ENCODE measurements around the gene ZCCHC7.
A peak's percentile ranks its signal among the peaks of the same experiment; 100 is the strongest.

Gene ZCCHC7

DNA sequence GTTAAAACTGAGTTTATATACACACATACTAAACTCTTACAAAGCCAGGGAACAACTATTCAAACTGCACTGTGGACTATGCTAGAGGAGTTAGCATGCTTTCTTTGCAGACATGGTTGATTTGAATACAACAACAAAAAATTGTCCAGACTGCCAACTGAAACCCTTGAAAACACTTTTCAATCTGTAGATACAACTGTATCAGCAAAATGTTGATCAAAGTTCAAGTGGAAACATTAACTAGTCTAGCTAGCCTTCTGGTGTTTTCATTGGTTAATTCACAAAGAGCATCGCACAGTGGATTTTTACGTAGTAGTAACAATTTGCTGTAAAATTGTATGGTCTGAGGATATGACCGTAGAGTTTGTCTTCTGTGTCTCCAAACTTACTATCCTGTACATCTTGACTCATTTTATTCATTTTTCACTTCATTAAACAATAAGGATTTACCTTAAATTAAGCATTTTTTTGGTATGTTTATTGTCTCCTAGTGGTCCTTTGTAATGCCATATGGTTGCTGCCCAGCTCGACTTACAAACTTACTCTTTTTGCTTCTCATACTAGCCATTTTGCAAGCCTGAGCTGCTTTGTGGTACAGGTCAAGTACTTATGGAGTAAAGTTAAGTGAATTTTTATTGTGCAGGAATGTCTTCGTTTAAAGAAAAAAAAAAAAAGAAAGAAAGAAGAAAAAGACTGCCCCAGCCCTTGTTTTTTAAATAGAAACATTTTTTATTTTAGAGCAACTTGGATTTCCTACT, 123.4 kb downstream of the ZCCHC7 start:
- H3K79me1 ChIP-seq (ENCODE audit: low read length): no peaks in the 10 kb centered on the region
- H2AK5ac ChIP-seq (ENCODE audit: low read length): no peak overlapping the region
- no peaks in the 10 kb centered on the region for H3K4me1 ChIP-seq (ENCODE audit: control insufficient read depth in 1 of 2, insufficient read depth in 2 of 2, low read length in 2 of 2)
- no peak overlapping the region for H2BK12ac ChIP-seq (ENCODE audit: low read length)
- no peaks in the 10 kb centered on the region for H3K36me3 ChIP-seq (ENCODE audit: control insufficient read depth in 1 of 2, insufficient read depth in 2 of 2, low read length in 2 of 2)
- no peaks in the 10 kb centered on the region for H3K79me2 ChIP-seq (ENCODE audit: control insufficient read depth, insufficient read depth, low read length, poor library complexity)
- no peaks in the 10 kb centered on the region for H3K27me3 ChIP-seq (ENCODE audit: insufficient read depth, low read length)
- H3K4me2 ChIP-seq (ENCODE audit: low read length): no peak overlapping the region
- DNase-seq: no peak
- H3K9ac ChIP-seq (ENCODE audit: low read length): no peak overlapping the region
- H3K14ac ChIP-seq (ENCODE audit: low read length): no peak overlapping the region
- H4K91ac ChIP-seq (ENCODE audit: low read depth, low read length): no peak overlapping the region
- no peak overlapping the region for H3K4ac ChIP-seq (ENCODE audit: low read depth, low read length)
- no peak overlapping the region for H3K4me3 ChIP-seq (ENCODE audit: low read depth, low read length)
- H3K23ac ChIP-seq (ENCODE audit: low read length): no peak overlapping the region
- WGBS (ENCODE audit: extremely low coverage, insufficient coverage, insufficient read length): no CpG with 5 or more reads among the region's 5 CpGs
- H4K8ac ChIP-seq (ENCODE audit: low read depth, low read length): no peak overlapping the region
- H3K27ac ChIP-seq (ENCODE audit: low read depth, low read length): no peak overlapping the region
- no peak overlapping the region for H2BK5ac ChIP-seq (ENCODE audit: low read depth, low read length, poor library complexity)
- H3K9me3 ChIP-seq (ENCODE audit: insufficient read depth, low read depth, low read length): no peaks in the 10 kb centered on the region
- no peak overlapping the region for H2BK120ac ChIP-seq (ENCODE audit: insufficient read depth, low read length, poor library complexity)
- no peak overlapping the region for H4K12ac ChIP-seq (ENCODE audit: low read depth, low read length)
- no peak overlapping the region for H2AFZ ChIP-seq (ENCODE audit: insufficient read depth, low read length, poor library complexity)
- no peak overlapping the region for H3K18ac ChIP-seq (ENCODE audit: low read length)

GRCh38 chr9:37246826-37247225, 126.5 kb downstream of the ZCCHC7 start:
- Histone ChIP-seq H4K91ac (ENCODE audit: low read depth, low read length) (no peak overlapping the region), H3K4me2 (ENCODE audit: low read length) (no peak overlapping the region), H3K36me3 (ENCODE audit: control insufficient read depth in 1 of 2, insufficient read depth in 2 of 2, low read length in 2 of 2) (no peaks in the 10 kb centered on the region), H2AFZ (ENCODE audit: insufficient read depth, low read length, poor library complexity) (no peak overlapping the region), H3K79me1 (ENCODE audit: low read length) (no peaks in the 10 kb centered on the region), H4K12ac (ENCODE audit: low read depth, low read length) (no peak overlapping the region), H3K23ac (ENCODE audit: low read length) (no peak overlapping the region), H3K27ac (ENCODE audit: low read depth, low read length) (no peak overlapping the region), H3K18ac (ENCODE audit: low read length) (no peak overlapping the region), H3K4ac (ENCODE audit: low read depth, low read length) (no peak overlapping the region), H2BK120ac (ENCODE audit: insufficient read depth, low read length, poor library complexity) (no peak overlapping the region), H2BK12ac (ENCODE audit: low read length) (no peak overlapping the region), H3K79me2 (ENCODE audit: control insufficient read depth, insufficient read depth, low read length, poor library complexity) (no peaks in the 10 kb centered on the region), H3K14ac (ENCODE audit: low read length) (no peak overlapping the region), H3K27me3 (ENCODE audit: insufficient read depth, low read length) (no peaks in the 10 kb centered on the region), H3K9ac (ENCODE audit: low read length) (no peak overlapping the region), H2AK5ac (ENCODE audit: low read length) (no peak overlapping the region), H3K4me3 (ENCODE audit: low read depth, low read length) (no peak overlapping the region), H3K9me3 (ENCODE audit: insufficient read depth, low read depth, low read length) (no peaks in the 10 kb centered on the region), H3K4me1 (ENCODE audit: control insufficient read depth in 1 of 2, insufficient read depth in 2 of 2, low read length in 2 of 2) (no peaks in the 10 kb centered on the region), H4K8ac (ENCODE audit: low read depth, low read length) (no peak overlapping the region), H2BK5ac (ENCODE audit: low read depth, low read length, poor library complexity) (no peak overlapping the region)
- no CpG with 5 or more reads among the region's 3 CpGs for WGBS (ENCODE audit: extremely low coverage, insufficient coverage, insufficient read length)
- no peak for DNase-seq

GRCh38 chr9:37248651-37249163, 128.3 kb downstream of the ZCCHC7 start:
- Histone ChIP-seq H3K4me3 (ENCODE audit: low read depth, low read length) (no peak overlapping the region), H3K4me2 (ENCODE audit: low read length) (no peak overlapping the region), H3K27ac (ENCODE audit: low read depth, low read length) (no peak overlapping the region), H3K4ac (ENCODE audit: low read depth, low read length) (no peak overlapping the region), H4K12ac (ENCODE audit: low read depth, low read length) (no peak overlapping the region), H3K23ac (ENCODE audit: low read length) (no peak overlapping the region), H3K9ac (ENCODE audit: low read length) (no peak overlapping the region), H3K79me1 (ENCODE audit: low read length) (no peaks in the 10 kb centered on the region), H3K4me1 (ENCODE audit: control insufficient read depth in 1 of 2, insufficient read depth in 2 of 2, low read length in 2 of 2) (no peaks in the 10 kb centered on the region), H4K91ac (ENCODE audit: low read depth, low read length) (no peak overlapping the region), H2BK120ac (ENCODE audit: insufficient read depth, low read length, poor library complexity) (no peak overlapping the region), H2AK5ac (ENCODE audit: low read length) (no peak overlapping the region), H3K14ac (ENCODE audit: low read length) (no peak overlapping the region), H4K8ac (ENCODE audit: low read depth, low read length) (no peak overlapping the region), H3K9me3 (ENCODE audit: insufficient read depth, low read depth, low read length) (no peaks in the 10 kb centered on the region), H3K18ac (ENCODE audit: low read length) (no peak overlapping the region), H2AFZ (ENCODE audit: insufficient read depth, low read length, poor library complexity) (no peak overlapping the region), H2BK12ac (ENCODE audit: low read length) (no peak overlapping the region), H3K27me3 (ENCODE audit: insufficient read depth, low read length) (no peaks in the 10 kb centered on the region), H3K79me2 (ENCODE audit: control insufficient read depth, insufficient read depth, low read length, poor library complexity) (no peaks in the 10 kb centered on the region), H3K36me3 (ENCODE audit: control insufficient read depth in 1 of 2, insufficient read depth in 2 of 2, low read length in 2 of 2) (no peaks in the 10 kb centered on the region), H2BK5ac (ENCODE audit: low read depth, low read length, poor library complexity) (no peak overlapping the region)
- DNase-seq: peak; percentile 16 to 64

DNA sequence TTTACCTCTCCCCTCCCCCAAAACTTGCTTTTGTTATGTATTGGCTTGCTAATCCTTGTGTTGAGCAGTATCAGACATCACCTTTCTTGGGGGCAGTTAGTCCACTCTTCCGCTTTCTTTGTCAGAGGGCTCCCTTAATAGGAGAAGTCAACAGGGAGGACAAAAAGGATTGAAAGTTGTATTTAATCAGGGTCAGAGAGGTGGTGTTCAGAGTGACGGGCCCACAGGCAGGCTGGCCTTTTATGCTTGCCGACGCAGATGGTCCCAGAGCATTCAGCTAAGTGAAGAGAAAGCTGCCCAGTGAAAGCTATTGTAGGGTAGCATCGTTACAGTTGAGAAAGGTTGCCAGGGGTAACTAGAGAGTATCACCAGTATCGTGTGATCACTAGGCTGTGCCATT, 131.1 kb downstream of the ZCCHC7 start:
- no peak overlapping the region for H2AK5ac ChIP-seq (ENCODE audit: low read length)
- H3K4ac ChIP-seq (ENCODE audit: low read depth, low read length): no peak overlapping the region
- no peak overlapping the region for H3K23ac ChIP-seq (ENCODE audit: low read length)
- H2AFZ ChIP-seq (ENCODE audit: insufficient read depth, low read length, poor library complexity): no peak overlapping the region
- H3K18ac ChIP-seq (ENCODE audit: low read length): no peak overlapping the region
- no peak overlapping the region for H4K91ac ChIP-seq (ENCODE audit: low read depth, low read length)
- no peak overlapping the region for H3K4me2 ChIP-seq (ENCODE audit: low read length)
- no peaks in the 10 kb centered on the region for H3K36me3 ChIP-seq (ENCODE audit: control insufficient read depth in 1 of 2, insufficient read depth in 2 of 2, low read length in 2 of 2)
- no peak overlapping the region for H2BK120ac ChIP-seq (ENCODE audit: insufficient read depth, low read length, poor library complexity)
- H3K9ac ChIP-seq (ENCODE audit: low read length): no peak overlapping the region
- H3K27ac ChIP-seq (ENCODE audit: low read depth, low read length): no peak overlapping the region
- no peaks in the 10 kb centered on the region for H3K79me2 ChIP-seq (ENCODE audit: control insufficient read depth, insufficient read depth, low read length, poor library complexity)
- no CpG with 5 or more reads among the region's 6 CpGs for WGBS (ENCODE audit: extremely low coverage, insufficient coverage, insufficient read length)
- H3K4me3 ChIP-seq (ENCODE audit: low read depth, low read length): no peak overlapping the region
- no peaks in the 10 kb centered on the region for H3K27me3 ChIP-seq (ENCODE audit: insufficient read depth, low read length)
- H3K9me3 ChIP-seq (ENCODE audit: insufficient read depth, low read depth, low read length): no peaks in the 10 kb centered on the region
- H4K8ac ChIP-seq (ENCODE audit: low read depth, low read length): no peak overlapping the region
- H2BK5ac ChIP-seq (ENCODE audit: low read depth, low read length, poor library complexity): no peak overlapping the region
- no peak overlapping the region for H3K14ac ChIP-seq (ENCODE audit: low read length)
- no peak for DNase-seq
- H2BK12ac ChIP-seq (ENCODE audit: low read length): no peak overlapping the region
- H3K4me1 ChIP-seq (ENCODE audit: control insufficient read depth in 1 of 2, insufficient read depth in 2 of 2, low read length in 2 of 2): no peaks in the 10 kb centered on the region
- H3K79me1 ChIP-seq (ENCODE audit: low read length): no peaks in the 10 kb centered on the region
- H4K12ac ChIP-seq (ENCODE audit: low read depth, low read length): no peak overlapping the region

Measured in trophoblast cell (in vitro differentiated cells and primary cell).